ENCODE data around the gene NANOS1. TPM values are rescaled to one million over a fixed set of nuclear protein-coding genes. Genes with fewer than 3 reads are reported as not detected.

Gene NANOS1
- total RNA-seq, 1 experiment from 2014 or later: 5.4 TPM

DNA sequence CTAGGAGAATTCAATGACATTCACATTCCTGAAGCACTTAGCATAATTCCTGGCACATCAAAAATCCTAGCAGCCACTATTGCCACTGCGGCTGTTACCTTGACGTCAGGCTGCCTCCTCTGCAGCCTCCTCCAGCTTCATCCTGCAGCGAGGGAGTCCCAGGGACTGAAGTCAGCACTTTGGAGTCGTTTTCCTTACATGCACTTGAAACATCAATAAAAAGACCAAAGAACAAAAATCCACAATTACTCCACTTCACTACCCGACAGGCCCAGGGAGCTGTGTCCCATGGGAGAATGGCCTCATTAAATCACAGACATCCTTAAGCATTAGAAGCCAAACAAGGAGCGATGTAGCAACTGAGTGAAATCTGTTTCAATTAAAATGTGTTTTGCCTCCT, 48.6 kb upstream of the NANOS1 start:
- CTCF ChIA-PET: no interaction called here

DNA sequence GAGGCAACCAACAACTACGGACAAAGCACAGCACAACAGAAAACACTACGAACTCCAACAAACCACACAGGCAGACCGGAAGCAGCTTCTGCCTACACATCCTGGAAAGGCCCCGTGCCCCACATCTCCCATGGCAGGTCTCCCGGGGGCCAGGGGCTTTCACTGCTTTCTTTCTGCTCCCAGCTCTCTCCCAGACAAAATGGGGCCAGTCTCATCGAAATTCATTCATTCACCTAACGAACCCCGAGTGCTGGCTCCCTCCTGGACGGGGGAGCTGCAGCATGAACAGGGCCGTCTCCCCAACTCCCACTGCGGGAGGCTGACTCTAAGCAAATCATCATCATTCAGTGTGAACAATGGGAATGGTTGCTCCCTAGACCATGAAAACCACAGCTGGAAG, 47.6 kb upstream of the NANOS1 start:
- Histone ChIP-seq H3K9ac (ENCODE audit: low read length) (no peak overlapping the region), H3K4me3 (ENCODE audit: low read length) (no peak overlapping the region), H2AFZ (ENCODE audit: low read length) (no peak overlapping the region), H3K27me3 (ENCODE audit: low read length) (no peaks in the 10 kb centered on the region), H3F3A (ENCODE audit: low read length, unreplicated experiment) (no peaks in the 10 kb centered on the region), H3K79me2 (ENCODE audit: low read length) (no peaks in the 10 kb centered on the region), H3K27ac (ENCODE audit: low read length) (no peak overlapping the region), H3K4me2 (ENCODE audit: low read length) (no peak overlapping the region), H3K9me3 (ENCODE audit: low read length) (no peaks in the 10 kb centered on the region), H3K9me2 (replicated peaks; ENCODE audit: low read length) (no peaks in the 10 kb centered on the region), H3K4me1 (ENCODE audit: insufficient read depth, low read length) (no peaks in the 10 kb centered on the region), H3K36me3 (ENCODE audit: low read depth, low read length) (no peaks in the 10 kb centered on the region), H4K20me1 (ENCODE audit: low read length) (no peaks in the 10 kb centered on the region)
- ChIA-PET CTCF (no interaction called here), POLR2A (ENCODE audit: unreplicated experiment) (no interaction called here)
- no TSS peak for BruUV-seq (replicated peaks)
- DNase-seq: no peak
- intact Hi-C loops (cut with micrococcal nuclease): no loop called here
- TF ChIP-seq EZH2phosphoT487 (IDR thresholded peaks at IDR 0.05; ENCODE audit: borderline replicate concordance, low read length) (no peak), EZH2 (IDR thresholded peaks at IDR 0.05; ENCODE audit: low read length, unreplicated experiment) (no peak)
- TF ChIP-seq, protein P1, sequence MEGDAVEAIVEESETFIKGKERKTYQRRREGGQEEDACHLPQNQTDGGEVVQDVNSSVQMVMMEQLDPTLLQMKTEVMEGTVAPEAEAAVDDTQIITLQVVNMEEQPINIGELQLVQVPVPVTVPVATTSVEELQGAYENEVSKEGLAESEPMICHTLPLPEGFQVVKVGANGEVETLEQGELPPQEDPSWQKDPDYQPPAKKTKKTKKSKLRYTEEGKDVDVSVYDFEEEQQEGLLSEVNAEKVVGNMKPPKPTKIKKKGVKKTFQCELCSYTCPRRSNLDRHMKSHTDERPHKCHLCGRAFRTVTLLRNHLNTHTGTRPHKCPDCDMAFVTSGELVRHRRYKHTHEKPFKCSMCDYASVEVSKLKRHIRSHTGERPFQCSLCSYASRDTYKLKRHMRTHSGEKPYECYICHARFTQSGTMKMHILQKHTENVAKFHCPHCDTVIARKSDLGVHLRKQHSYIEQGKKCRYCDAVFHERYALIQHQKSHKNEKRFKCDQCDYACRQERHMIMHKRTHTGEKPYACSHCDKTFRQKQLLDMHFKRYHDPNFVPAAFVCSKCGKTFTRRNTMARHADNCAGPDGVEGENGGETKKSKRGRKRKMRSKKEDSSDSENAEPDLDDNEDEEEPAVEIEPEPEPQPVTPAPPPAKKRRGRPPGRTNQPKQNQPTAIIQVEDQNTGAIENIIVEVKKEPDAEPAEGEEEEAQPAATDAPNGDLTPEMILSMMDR (conservative IDR thresholded peaks at IDR 0.05; ENCODE audit: low read depth, low read length): no peak
- ATAC-seq: no peak

More for the DNA sequence above, 48.6 kb upstream of the NANOS1 start:
- DNase-seq: no peak
- no peaks in the 10 kb centered on the region for H3K36me3 ChIP-seq (ENCODE audit: low read depth, low read length)
- H3K4me1 ChIP-seq (ENCODE audit: insufficient read depth, low read length): no peaks in the 10 kb centered on the region
- H3K9me2 ChIP-seq (replicated peaks; ENCODE audit: low read length): no peaks in the 10 kb centered on the region
- no peaks in the 10 kb centered on the region for H3F3A ChIP-seq (ENCODE audit: low read length, unreplicated experiment)
- TF ChIP-seq, protein P1 (conservative IDR thresholded peaks at IDR 0.05; ENCODE audit: low read depth, low read length): no peak
- TF ChIP-seq EZH2 (IDR thresholded peaks at IDR 0.05; ENCODE audit: low read length, unreplicated experiment): no peak
- TF ChIP-seq EZH2phosphoT487 (IDR thresholded peaks at IDR 0.05; ENCODE audit: borderline replicate concordance, low read length): no peak
- H3K9me3 ChIP-seq (ENCODE audit: low read length): no peaks in the 10 kb centered on the region
- no TSS peak for BruUV-seq (replicated peaks)
- H3K4me2 ChIP-seq (ENCODE audit: low read length): no peak overlapping the region
- intact Hi-C loops (cut with micrococcal nuclease): no loop called here
- H3K27ac ChIP-seq (ENCODE audit: low read length): no peak overlapping the region
- no peaks in the 10 kb centered on the region for H4K20me1 ChIP-seq (ENCODE audit: low read length)
- H3K79me2 ChIP-seq (ENCODE audit: low read length): no peaks in the 10 kb centered on the region
- H3K9ac ChIP-seq (ENCODE audit: low read length): no peak overlapping the region
- ATAC-seq: no peak
- H2AFZ ChIP-seq (ENCODE audit: low read length): no peak overlapping the region
- POLR2A ChIA-PET (ENCODE audit: unreplicated experiment): no interaction called here
- H3K27me3 ChIP-seq (ENCODE audit: low read length): no peaks in the 10 kb centered on the region
- H3K4me3 ChIP-seq (ENCODE audit: low read length): no peak overlapping the region

DNA sequence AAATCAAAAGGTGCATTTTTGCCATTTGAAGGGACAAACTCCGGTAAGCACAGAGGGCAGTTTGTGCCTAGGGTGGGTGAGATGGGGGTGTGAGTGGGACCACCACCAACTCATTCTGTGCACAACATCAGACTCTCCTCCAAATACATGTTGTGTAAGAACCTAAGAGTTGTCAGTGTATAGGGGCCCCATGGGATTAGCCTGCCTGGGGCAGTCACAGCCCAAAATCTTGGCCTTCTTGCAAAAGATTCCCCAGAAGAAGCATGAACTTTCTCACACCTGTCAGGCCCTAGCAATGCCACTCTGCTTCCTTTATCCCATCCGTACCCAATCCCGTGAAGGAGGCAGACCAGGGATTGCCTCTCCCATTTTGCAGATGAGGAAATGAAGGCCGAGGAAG, 47.1 kb upstream of the NANOS1 start:
- Histone ChIP-seq H3K4me1 (ENCODE audit: insufficient read depth, low read length) (no peaks in the 10 kb centered on the region), H3F3A (ENCODE audit: low read length, unreplicated experiment) (no peaks in the 10 kb centered on the region), H4K20me1 (ENCODE audit: low read length) (no peaks in the 10 kb centered on the region), H3K9me3 (ENCODE audit: low read length) (no peaks in the 10 kb centered on the region), H3K27me3 (ENCODE audit: low read length) (no peaks in the 10 kb centered on the region), H3K4me2 (ENCODE audit: low read length) (no peak overlapping the region), H3K36me3 (ENCODE audit: low read depth, low read length) (no peaks in the 10 kb centered on the region), H2AFZ (ENCODE audit: low read length) (no peak overlapping the region), H3K4me3 (ENCODE audit: low read length) (no peak overlapping the region), H3K9ac (ENCODE audit: low read length) (no peak overlapping the region), H3K27ac (ENCODE audit: low read length) (no peak overlapping the region), H3K9me2 (replicated peaks; ENCODE audit: low read length) (no peaks in the 10 kb centered on the region), H3K79me2 (ENCODE audit: low read length) (no peaks in the 10 kb centered on the region)
- intact Hi-C loops (cut with micrococcal nuclease): no loop called here
- TF ChIP-seq, protein P1 (conservative IDR thresholded peaks at IDR 0.05; ENCODE audit: low read depth, low read length): no peak
- TF ChIP-seq EZH2 (IDR thresholded peaks at IDR 0.05; ENCODE audit: low read length, unreplicated experiment): no peak
- TF ChIP-seq EZH2phosphoT487 (IDR thresholded peaks at IDR 0.05; ENCODE audit: borderline replicate concordance, low read length): no peak
- no peak for ATAC-seq
- BruUV-seq (replicated peaks): no TSS peak
- ChIA-PET CTCF (no interaction called here), POLR2A (ENCODE audit: unreplicated experiment) (no interaction called here)
- no peak for DNase-seq
